CD8-positive, alpha-beta memory T cell (primary cell): ENCODE data around the gene CA14. TPM values are rescaled to one million over a fixed set of nuclear protein-coding genes. Genes with fewer than 3 reads are reported as not detected.
A peak's percentile ranks its signal among the peaks of the same experiment; 100 is the strongest.

Experiments
- CTCF ChIA-PET: fragments of 350-600 bp; sonication (Branson Sonifier 250); formaldehyde crosslinking; loops from one replicate; lab custom pipeline; 2021; ENCODE audit warnings: antibody characterized with exemption; lab: Charles Lee
- POLR2A ChIA-PET: fragments of 350-600 bp; sonication (Branson Sonifier 250); formaldehyde crosslinking; loops from one replicate; lab custom pipeline; 2021; ENCODE audit warnings: antibody characterized with exemption; lab: Charles Lee
- DNase-seq, 5 donors: peaks; one replicate each; pipeline versions ENCODE4 v3.0.0 to v3.0.0-alpha.2; 2020 to 2022; ENCODE audit warnings: mixed read lengths in 1 of 5
- H3K27ac ChIP-seq: one replicate; pipeline ENCODE4 v1.7.0; 2013; ENCODE audit warnings: low read depth, mild to moderate bottlenecking, low read length, moderate library complexity
- H3K27me3 ChIP-seq: 2 replicates; pipeline ENCODE4 v1.7.0; 2013; ENCODE audit warnings: low read length, mild to moderate bottlenecking; ENCODE audit not compliant: insufficient read depth, poor library complexity, severe bottlenecking
- H3K36me3 ChIP-seq: 2 replicates; pipeline ENCODE4 v1.7.0; 2013; ENCODE audit warnings: mild to moderate bottlenecking, low read length, moderate library complexity; ENCODE audit not compliant: insufficient read depth
- H3K4me1 ChIP-seq: 2 replicates; pipeline ENCODE4 v1.7.0; 2013; ENCODE audit warnings: mild to moderate bottlenecking, low read length, moderate library complexity; ENCODE audit not compliant: insufficient read depth
- H3K4me3 ChIP-seq: 2 replicates; pipeline ENCODE4 v1.7.0; 2013; ENCODE audit warnings: mild to moderate bottlenecking, low read length
- H3K9me3 ChIP-seq: 2 replicates; pipeline ENCODE4 v1.7.0; 2013; ENCODE audit warnings: mild to moderate bottlenecking, low read length
- H3K27ac Mint-ChIP-seq, 8 donors: one replicate each; pipeline ENCODE4 v1.8.0; 2020 to 2021; ENCODE audit warnings: mixed read lengths in 8 of 8, mild to moderate bottlenecking in 6 of 8, inconsistent platforms in 3 of 8, moderate library complexity in 3 of 8
- H3K27me3 Mint-ChIP-seq, 2 donors: one replicate each; pipeline ENCODE4 v1.8.0; 2020 to 2021; ENCODE audit warnings: mixed read lengths in 2 of 2, mild to moderate bottlenecking in 1 of 2, moderate library complexity in 1 of 2
- H3K36me3 Mint-ChIP-seq, 3 donors: one replicate each; pipeline ENCODE4 v1.8.0; 2020 to 2021; ENCODE audit warnings: mixed read lengths in 3 of 3, inconsistent platforms in 1 of 3, mild to moderate bottlenecking in 1 of 3
- H3K4me1 Mint-ChIP-seq, 3 donors: one replicate each; pipeline ENCODE4 v1.8.0; 2020 to 2021; ENCODE audit warnings: mixed read lengths in 3 of 3, inconsistent platforms in 1 of 3, mild to moderate bottlenecking in 1 of 3
- H3K4me3 Mint-ChIP-seq, 7 donors: one replicate each; pipeline ENCODE4 v1.8.0; 2020 to 2021; ENCODE audit warnings: mixed read lengths in 7 of 7, mild to moderate bottlenecking in 6 of 7, moderate library complexity in 4 of 7, inconsistent platforms in 2 of 7
- H3K9me3 Mint-ChIP-seq, 5 donors: one replicate each; pipeline ENCODE4 v1.8.0; 2020 to 2022; ENCODE audit warnings: mixed read lengths in 5 of 5, mild to moderate bottlenecking in 3 of 5, moderate library complexity in 2 of 5, inconsistent platforms in 1 of 5
- polyA plus RNA-seq: library from polyadenylated mRNA; unstranded; fragments of 300-500 nt; fragmentation: Illumina TruSeq; gene quantifications from one replicate; pipeline ENCODE4 v1.2.3, GENCODE V29; 2021
- total RNA-seq, 2 experiments: library from RNA; stranded (reverse); gene quantifications; one replicate each; pipeline ENCODE4 v1.2.3, GENCODE V29; 2021

The CA14 gene
- total and polyA plus RNA-seq, 3 experiments from 2014 or later = 0.20 TPM; not detected in 2

DNA sequence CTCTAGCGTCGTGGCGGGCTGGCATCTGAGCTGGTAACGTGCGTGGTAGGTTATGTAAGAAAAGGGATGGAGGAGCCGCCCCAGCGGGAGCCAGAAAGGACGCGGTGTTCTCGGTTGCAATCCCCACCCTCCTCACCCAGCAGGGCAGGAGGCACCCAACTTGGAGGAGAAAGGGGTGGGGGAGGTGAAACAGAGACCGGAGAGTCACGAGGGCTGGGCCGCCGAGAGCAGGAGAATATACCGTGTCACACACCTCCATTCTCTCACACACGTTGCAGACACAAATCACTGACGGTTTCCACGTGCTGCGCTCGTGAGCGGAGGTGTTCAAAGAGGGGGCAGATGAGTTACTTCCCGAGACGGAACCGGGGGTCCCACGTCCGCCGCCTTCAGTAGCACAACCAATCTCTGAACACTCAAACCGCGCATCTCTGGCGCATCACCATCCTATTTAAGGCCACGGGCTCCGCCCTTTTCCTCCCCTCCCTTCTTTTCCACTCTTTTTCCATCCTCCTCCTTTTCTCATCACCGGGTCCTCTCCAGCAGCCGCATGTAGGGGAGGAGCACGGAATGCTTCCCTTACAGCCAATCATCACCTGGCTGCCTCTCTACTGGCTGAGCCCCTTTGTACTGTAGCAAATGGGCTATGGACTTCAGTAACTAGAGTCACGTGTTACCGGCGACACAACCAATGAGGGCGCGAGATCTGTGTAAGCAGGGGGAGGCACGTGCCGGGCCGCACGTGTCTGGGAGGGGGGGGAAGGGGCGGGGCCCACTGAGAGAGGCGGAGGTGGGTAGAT lies 24.4 kb downstream of the CA14 start, which contains the start of gene CIART:
TSS of gene CIART (plus strand) at position 797 of the 800 bp plus-strand sequence. CDS start 714 bp downstream, outside the sequence.
- Histone ChIP-seq H3K27ac (peak within 1 kb of the TSS; percentile 22), H3K4me3 (peak within 1 kb of the TSS; percentile 67), H3K36me3 (no peaks in the 10 kb centered on the region), H3K27me3 (no peaks in the 10 kb centered on the region), H3K4me1 (peaks cover 27% of the 10 kb centered on the region), H3K9me3 (no peaks in the 10 kb centered on the region)
- Mint-ChIP-seq H3K27ac (peak within 1 kb of the TSS; percentile 71 to 98 (median 94)), H3K9me3 (no peaks in the 10 kb centered on the region), H3K4me3 (peak within 1 kb of the TSS; percentile 79 to 94 (median 87)), H3K36me3 (peaks cover 0 to under 1% (median 0%) of the 10 kb centered on the region in 3 donors), H3K27me3 (no peaks in the 10 kb centered on the region), H3K4me1 (peaks cover 25 to 31% (median 27%) of the 10 kb centered on the region in 3 donors)
- ChIA-PET POLR2A (interaction anchor here (1.0 to 1.3 kb wide), 4 partner anchors 13 to 82 kb away, joined by 3 to 12 read pairs (median 5); partner anchors contain the start of genes APH1A and RPRD2), CTCF (interaction anchor here (0.9 to 1.4 kb wide), 8 partner anchors 11 to 83 kb away, joined by 3 to 11 read pairs (median 4); partner anchors contain the start of genes APH1A, CA14 and RPRD2)
- DNase-seq = peak; percentile 48 to 90 (median 78)

GRCh38 chr1:150282558-150282958 lies 25.0 kb downstream of the CA14 start:
- no peak for DNase-seq
- Mint-ChIP-seq H3K4me1 (peaks cover 25 to 31% (median 27%) of the 10 kb centered on the region in 3 donors), H3K27ac (peak overlapping the region in 7 of 8 donors; percentile 27 to 97 (median 87)), H3K27me3 (no peaks in the 10 kb centered on the region), H3K4me3 (peak overlapping the region; percentile 79 to 94 (median 87)), H3K9me3 (no peaks in the 10 kb centered on the region), H3K36me3 (no peaks in the 10 kb centered on the region)
- Histone ChIP-seq H3K9me3 (no peaks in the 10 kb centered on the region), H3K27me3 (no peaks in the 10 kb centered on the region), H3K4me3 (peak overlapping the region; percentile 67), H3K27ac (no peak overlapping the region), H3K4me1 (peaks cover 27% of the 10 kb centered on the region), H3K36me3 (no peaks in the 10 kb centered on the region)
- POLR2A ChIA-PET = interaction anchor here (1.0 kb wide), 2 partner anchors 13 to 81 kb away, joined by 3 to 5 read pairs; partner anchors contain the start of genes APH1A and RPRD2
- CTCF ChIA-PET = interaction anchor here (0.9 to 1.4 kb wide), 2 partner anchors 13 to 26 kb away, joined by 3 read pairs; no protein-coding TSS in a partner anchor

DNA sequence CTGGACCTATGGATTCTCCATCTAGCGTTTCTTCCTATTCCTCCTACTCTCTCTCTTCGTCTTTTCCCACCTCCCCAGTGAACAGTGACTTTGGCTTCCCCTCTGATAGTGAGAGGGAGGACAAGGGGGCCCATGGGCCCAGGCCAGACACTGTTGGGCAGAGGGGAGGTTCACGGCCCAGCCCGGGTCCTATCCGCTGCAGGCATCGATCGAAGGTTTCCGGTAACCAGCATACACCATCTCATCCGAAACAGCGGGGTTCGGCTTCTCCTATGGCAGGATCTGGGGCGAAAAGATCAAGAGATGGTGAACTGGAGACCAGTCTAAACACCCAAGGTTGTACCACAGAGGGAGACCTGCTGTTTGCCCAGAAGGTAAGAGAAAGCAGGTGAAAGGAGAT lies 25.7 kb downstream of the CA14 start:
- no peak overlapping the region for H3K4me3 ChIP-seq
- no peaks in the 10 kb centered on the region for H3K36me3 Mint-ChIP-seq
- POLR2A ChIA-PET = interaction anchor here (1.0 kb wide), 2 partner anchors 14 to 81 kb away, joined by 3 to 5 read pairs; partner anchors contain the start of genes APH1A and RPRD2
- peak overlapping the region in 2 of 7 donors; percentile 7 to 94 for H3K4me3 Mint-ChIP-seq
- peak overlapping the region in 2 of 8 donors; percentile 53 to 64 for H3K27ac Mint-ChIP-seq
- H3K27ac ChIP-seq = no peak overlapping the region
- CTCF ChIA-PET = interaction anchor here (0.9 to 1.4 kb wide), 2 partner anchors 13 to 27 kb away, joined by 3 read pairs; no protein-coding TSS in a partner anchor
- H3K27me3 Mint-ChIP-seq = no peaks in the 10 kb centered on the region
- H3K4me1 ChIP-seq = peaks cover 27% of the 10 kb centered on the region
- no peaks in the 10 kb centered on the region for H3K9me3 Mint-ChIP-seq
- H3K9me3 ChIP-seq = no peaks in the 10 kb centered on the region
- DNase-seq = no peak
- peaks cover 25 to 31% (median 27%) of the 10 kb centered on the region in 3 donors for H3K4me1 Mint-ChIP-seq
- H3K27me3 ChIP-seq = no peaks in the 10 kb centered on the region
- H3K36me3 ChIP-seq = no peaks in the 10 kb centered on the region

- CTCF ChIA-PET = interaction anchor here (1.3 kb wide), 1 partner anchor 15 kb away, joined by 3 read pairs; no protein-coding TSS in a partner anchor
- POLR2A ChIA-PET = no interaction called here
- no peaks in the 10 kb centered on the region for H3K27me3 Mint-ChIP-seq
These were observed 30.8 kb downstream of the CA14 start for GRCh38 chr1:150288382-150288781.

DNA sequence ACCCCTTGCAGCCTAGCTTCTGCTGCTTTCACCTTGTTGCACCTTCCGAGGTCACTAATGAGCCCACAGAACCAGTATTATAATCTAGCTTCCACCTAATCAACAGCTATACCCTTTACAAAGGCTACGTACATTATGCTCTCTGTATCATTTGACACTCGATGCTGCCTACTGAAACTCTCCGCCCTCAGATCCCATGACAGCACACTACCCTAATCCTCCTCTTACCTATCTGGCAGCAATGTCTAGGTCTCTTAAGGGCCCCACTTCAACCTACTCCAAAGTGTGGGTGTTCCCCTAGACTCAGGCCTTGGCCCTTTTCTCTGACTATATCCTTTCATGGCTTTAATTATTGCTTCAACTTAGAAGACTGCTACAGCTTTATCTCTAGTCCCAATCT lies 31.2 kb downstream of the CA14 start:
- H3K36me3 ChIP-seq = no peaks in the 10 kb centered on the region
- ChIA-PET POLR2A (no interaction called here), CTCF (interaction anchor here (1.3 kb wide), 1 partner anchor 15 kb away, joined by 3 read pairs; no protein-coding TSS in a partner anchor)
- no peak overlapping the region for H3K27ac ChIP-seq
- no peaks in the 10 kb centered on the region for H3K9me3 Mint-ChIP-seq
- H3K4me3 ChIP-seq = no peak overlapping the region
- H3K4me3 Mint-ChIP-seq = no peak overlapping the region
- DNase-seq = no peak
- H3K9me3 ChIP-seq = no peaks in the 10 kb centered on the region
- no peaks in the 10 kb centered on the region for H3K27me3 Mint-ChIP-seq
- H3K27ac Mint-ChIP-seq = peak overlapping the region in 2 of 8 donors; percentile 3 to 44
- peaks cover 10 to 11% (median 11%) of the 10 kb centered on the region in 3 donors for H3K4me1 Mint-ChIP-seq
- H3K36me3 Mint-ChIP-seq = peaks cover 0 to 6% (median 0%) of the 10 kb centered on the region in 3 donors
- H3K27me3 ChIP-seq = no peaks in the 10 kb centered on the region
- H3K4me1 ChIP-seq = peaks cover 8% of the 10 kb centered on the region

More at GRCh38 chr1:150288382-150288781, 30.8 kb downstream of the CA14 start:
- Histone ChIP-seq H3K36me3 (no peaks in the 10 kb centered on the region), H3K9me3 (no peaks in the 10 kb centered on the region), H3K27ac (no peak overlapping the region), H3K4me3 (no peak overlapping the region), H3K27me3 (no peaks in the 10 kb centered on the region), H3K4me1 (peaks cover 7% of the 10 kb centered on the region)
- Mint-ChIP-seq H3K4me1 (peaks cover 6 to 8% (median 7%) of the 10 kb centered on the region in 3 donors), H3K27ac (peak overlapping the region in 1 of 8 donors; percentile 3), H3K9me3 (no peaks in the 10 kb centered on the region), H3K36me3 (peaks cover 0 to 1% (median 0%) of the 10 kb centered on the region in 3 donors), H3K4me3 (no peak overlapping the region)
- DNase-seq = no peak

DNA sequence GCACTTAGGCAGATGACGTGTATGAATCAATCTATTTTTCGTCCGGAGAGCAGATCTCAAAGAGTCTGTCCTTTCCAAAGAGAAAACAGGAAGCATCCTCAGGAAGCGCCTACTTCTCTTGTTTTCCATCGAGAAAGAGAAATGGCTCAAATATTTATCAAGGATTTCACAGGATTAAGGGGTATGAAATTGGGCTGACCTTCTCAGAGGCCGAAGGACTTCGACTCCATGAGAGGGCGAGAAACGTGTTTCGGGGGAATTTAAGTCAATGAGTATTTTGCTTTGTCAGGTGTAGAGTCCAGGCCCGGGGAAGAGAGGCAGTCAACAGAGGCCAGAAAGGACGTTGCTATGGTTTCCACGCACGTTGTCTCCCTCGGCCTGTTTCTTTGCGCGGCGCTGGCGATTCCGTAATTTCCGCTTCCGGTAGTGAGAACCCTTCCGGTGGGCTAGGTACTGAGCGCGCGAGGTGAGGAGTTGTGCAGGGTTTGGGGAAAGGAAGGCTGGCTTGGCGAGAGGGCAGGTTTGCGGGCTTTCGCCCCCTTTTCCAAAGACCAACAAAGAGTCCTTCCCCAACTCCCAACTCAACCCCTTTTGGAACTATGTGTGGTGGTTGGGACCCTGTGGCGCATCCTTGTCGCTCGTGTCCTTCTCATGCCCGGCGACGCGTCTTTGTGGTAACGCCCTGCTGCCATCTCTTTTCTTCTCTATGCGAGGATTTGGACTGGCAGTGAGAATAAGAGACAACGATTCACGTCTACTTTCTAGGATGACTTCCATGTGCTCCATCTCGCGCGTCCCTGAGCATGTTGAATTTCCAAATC lies 36.1 kb downstream of the CA14 start, which contains the start of gene MRPS21:
TSS of gene MRPS21 (plus strand) at position 429 of the 821 bp plus-strand sequence. CDS start 506 bp downstream, outside the sequence.
- ChIA-PET POLR2A (no interaction called here), CTCF (no interaction called here)
- Histone ChIP-seq H3K27ac (peak within 1 kb of the TSS; percentile 95), H3K4me3 (peak within 1 kb of the TSS; percentile 79), H3K27me3 (no peaks in the 10 kb centered on the region), H3K36me3 (no peaks in the 10 kb centered on the region), H3K4me1 (peaks cover 8% of the 10 kb centered on the region), H3K9me3 (no peaks in the 10 kb centered on the region)
- H3K36me3 Mint-ChIP-seq = peaks cover 0 to 40% (median 8%) of the 10 kb centered on the region in 3 donors
- peaks cover 0 to 1% of the 10 kb centered on the region in 2 donors for H3K27me3 Mint-ChIP-seq
- peaks cover 28 to 43% (median 35%) of the 10 kb centered on the region in 3 donors for H3K4me1 Mint-ChIP-seq
- DNase-seq = peak; percentile 72 to 92 (median 86)
- peak within 1 kb of the TSS; percentile 94 to 97 (median 95) for H3K4me3 Mint-ChIP-seq
- no peaks in the 10 kb centered on the region for H3K9me3 Mint-ChIP-seq
- H3K27ac Mint-ChIP-seq = peak within 1 kb of the TSS; percentile 95 to 99 (median 98)

DNA sequence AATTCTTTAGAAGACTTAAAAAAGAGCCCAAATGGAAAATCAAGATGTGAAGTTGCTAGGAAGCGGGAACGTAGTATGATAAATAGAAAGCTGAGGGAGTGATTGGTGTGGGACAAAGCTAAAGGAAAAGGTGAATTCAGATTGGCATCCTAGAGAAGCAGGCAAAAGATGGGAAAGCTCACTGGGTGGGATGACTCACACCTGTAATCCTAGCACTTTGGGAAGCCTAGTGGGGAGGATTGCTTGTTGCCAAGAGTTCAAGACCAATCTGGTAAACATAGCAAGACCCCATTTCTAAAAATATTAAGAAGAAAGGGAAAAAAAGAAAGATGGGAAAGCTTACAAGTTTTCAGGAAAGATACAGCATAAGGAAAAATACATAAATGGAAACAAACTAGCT lies 37.9 kb downstream of the CA14 start:
- Mint-ChIP-seq H3K27ac (peak overlapping the region in 7 of 8 donors; percentile 31 to 95 (median 64)), H3K4me1 (peaks cover 30 to 43% (median 35%) of the 10 kb centered on the region in 3 donors), H3K9me3 (no peaks in the 10 kb centered on the region), H3K27me3 (peaks cover 0 to 1% of the 10 kb centered on the region in 2 donors), H3K4me3 (peak overlapping the region; percentile 0 to 71 (median 41)), H3K36me3 (peaks cover 0 to 54% (median 8%) of the 10 kb centered on the region in 3 donors)
- no peaks in the 10 kb centered on the region for H3K27me3 ChIP-seq
- no peaks in the 10 kb centered on the region for H3K36me3 ChIP-seq
- ChIA-PET CTCF (interaction anchor here (1.2 to 1.4 kb wide), 2 partner anchors 13 to 16 kb away, joined by 3 to 5 read pairs; partner anchors contain the start of gene CIART), POLR2A (interaction anchor here (0.7 kb wide), 1 partner anchor 27 kb away, joined by 4 read pairs; the partner anchor contains the start of gene APH1A)
- H3K27ac ChIP-seq = no peak overlapping the region
- DNase-seq = no peak
- H3K9me3 ChIP-seq = no peaks in the 10 kb centered on the region
- H3K4me1 ChIP-seq = peaks cover 8% of the 10 kb centered on the region
- no peak overlapping the region for H3K4me3 ChIP-seq
